K562 (cell line): Measurements from ENCODE around the gene MPZL3. TPM values are rescaled to one million over a fixed set of nuclear protein-coding genes. Genes with fewer than 3 reads are reported as not detected.

Experiments used
- ATAC-seq: fragments of 200-7000 bp; cut with Tn5 transposase; 3 replicates; pipeline ENCODE4 v1.9.1; 2020; ENCODE audit warnings: moderate library complexity
- BruUV-seq: library from RNA; stranded (reverse); fragments of 400-500 nt; replicated peaks from 2 replicates; lab custom pipeline; 2021; lab: Mats Ljungman, UMichigan
- CTCF ChIA-PET: fragments of 300-600 bp; formaldehyde crosslinking; extraction: SDS; loops from one replicate; lab custom pipeline; 2021; ENCODE audit warnings: low intra/inter-chr PET ratio; lab: Yijun Ruan, JAX
- POLR2A ChIA-PET: fragments of 300-600, 350-650 bp; sonication (Branson Sonifier 250); formaldehyde crosslinking; extraction: SDS; loops from one replicate; lab custom pipeline; 2021; ENCODE audit warnings: antibody characterized with exemption, inconsistent platforms; lab: Yijun Ruan, JAX
- DNase-seq, 4 experiments: peaks; one replicate each; pipeline versions ENCODE4 v3.0.0 to v3.0.0-alpha.2; 2011 to 2018; ENCODE audit warnings: low spot score in 3 of 4, mixed read lengths in 3 of 4; ENCODE audit errors: extremely low read depth in 1 of 4
- FAIRE-seq: peaks from 2 replicates; lab custom pipeline; 2011; peaks lifted over from hg19 to GRCh38; lab: Jason Lieb, UNC
- H2AFZ ChIP-seq: 2 replicates; pipeline ENCODE4 v1.6.0; 2011; ENCODE audit warnings: low read depth, low read length, control low read depth, inconsistent platforms
- H3K27ac ChIP-seq: fragments of 200-600 bp; 3 replicates; pipeline ENCODE4 v1.8.0; 2011; ENCODE audit warnings: low read depth, mild to moderate bottlenecking, control low read depth, inconsistent platforms, low read length, moderate library complexity, mixed read lengths; ENCODE audit errors: extremely low read depth
- H3K27me3 ChIP-seq, 2 experiments: fragments of 300-600 bp in 1 of 2; 2 replicates in 1 of 2; 3 replicates in 1 of 2; pipeline versions ENCODE4 v1.6.0 to v1.8.0; 2011; ENCODE audit warnings: inconsistent platforms in 2 of 2, low read length in 2 of 2, mild to moderate bottlenecking in 1 of 2, mixed read lengths in 1 of 2, moderate library complexity in 1 of 2; ENCODE audit not compliant: control insufficient read depth in 2 of 2, insufficient read depth in 2 of 2
- H3K36me3 ChIP-seq: fragments of 300-600 bp; 3 replicates; pipeline ENCODE4 v1.8.0; 2011; ENCODE audit warnings: mild to moderate bottlenecking, low read length, inconsistent platforms; ENCODE audit not compliant: control insufficient read depth, insufficient read depth
- H3K4me1 ChIP-seq, 2 experiments: fragments of 200-600 bp in 1 of 2; replicated peaks in 1 of 2; 2 replicates in 1 of 2; 3 replicates in 1 of 2; pipeline versions ENCODE4 v1.5.1 to v1.8.0; 2011; ENCODE audit warnings: inconsistent platforms in 2 of 2, low read length in 2 of 2, mild to moderate bottlenecking in 1 of 2, mixed read lengths in 1 of 2, moderate library complexity in 1 of 2; ENCODE audit not compliant: control insufficient read depth in 2 of 2, insufficient read depth in 2 of 2
- H3K4me2 ChIP-seq: 2 replicates; pipeline ENCODE4 v1.6.1; 2011; ENCODE audit warnings: low read length, control low read depth, inconsistent platforms, mixed read lengths; ENCODE audit not compliant: insufficient read depth
- H3K4me3 ChIP-seq: fragments of 200-600 bp; sonication (generic), shearing (Covaris generic); 2 replicates; pipeline ENCODE4 v1.5.1; 2016; ENCODE audit warnings: control low read depth, inconsistent platforms
- H3K79me2 ChIP-seq: fragments of 200-600 bp; 3 replicates; pipeline ENCODE4 v1.8.0; 2011; ENCODE audit warnings: low read length, inconsistent platforms; ENCODE audit not compliant: control insufficient read depth, insufficient read depth
- H3K9ac ChIP-seq, 2 experiments: 2 replicates each; pipeline versions ENCODE4 v1.6.0 to v1.6.1; 2011; ENCODE audit warnings: low read depth in 2 of 2, low read length in 2 of 2, control low read depth in 1 of 2, inconsistent platforms in 1 of 2, mild to moderate bottlenecking in 1 of 2, mixed read lengths in 1 of 2; ENCODE audit not compliant: insufficient read depth in 1 of 2
- H3K9me1 ChIP-seq: one replicate; pipeline ENCODE4 v1.6.0; 2011; ENCODE audit warnings: inconsistent platforms, mild to moderate bottlenecking, low read length, moderate library complexity; ENCODE audit not compliant: control insufficient read depth, insufficient read depth
- H3K9me3 ChIP-seq: replicated peaks from 2 replicates; pipeline ENCODE4 v1.5.1; 2011; ENCODE audit warnings: low read depth, low read length, inconsistent platforms; ENCODE audit not compliant: control insufficient read depth, insufficient read depth
- H4K20me1 ChIP-seq: replicated peaks from 2 replicates; pipeline ENCODE4 v1.6.1; 2011; ENCODE audit warnings: low read length, inconsistent platforms, mixed read lengths; ENCODE audit not compliant: control insufficient read depth, insufficient read depth
- ATF2 ChIP-seq: sonication (generic); formaldehyde crosslinking; IDR thresholded peaks from 2 replicates; pipeline ENCODE4 v1.8.1; 2022; ENCODE audit warnings: missing genetic modification reagents
- CBFA2T2 ChIP-seq: fragments of 450-650 bp; conservative IDR thresholded peaks from 2 replicates; pipeline ENCODE4 v1.6.1; 2017; ENCODE audit warnings: mild to moderate bottlenecking
- CBFA2T3 ChIP-seq: fragments of 450-650 bp; IDR thresholded peaks from 2 replicates; pipeline ENCODE4 v1.6.1; 2017
- ESRRB ChIP-seq: fragments of 250-450 bp; sonication (Bioruptor Pico); IDR thresholded peaks from 2 replicates; pipeline ENCODE4 v1.5.0; 2020; ENCODE audit warnings: mild to moderate bottlenecking, moderate library complexity, borderline replicate concordance
- FOXK1 ChIP-seq: sonication (generic); formaldehyde crosslinking; IDR thresholded peaks from 2 replicates; pipeline ENCODE4 v1.8.0; 2022; ENCODE audit warnings: missing genetic modification reagents, mild to moderate bottlenecking, borderline replicate concordance
- FUS ChIP-seq: fragments of 200-400 bp; formaldehyde crosslinking; optimal IDR thresholded peaks from 2 replicates; pipeline ENCODE3; 2017; ENCODE audit warnings: low read depth, low read length
- GATAD2B ChIP-seq: fragments of 450-650 bp; IDR thresholded peaks from 2 replicates; pipeline ENCODE4 v1.6.1; 2017; ENCODE audit warnings: mild to moderate bottlenecking, borderline replicate concordance
- HCFC1 ChIP-seq: IDR thresholded peaks from 2 replicates; pipeline ENCODE4 v1.6.1; 2012; ENCODE audit warnings: low read depth, low read length, improper control_type of control experiment
- POLR2B ChIP-seq: fragments of 450-650 bp; IDR thresholded peaks from 2 replicates; pipeline ENCODE4 v1.6.1; 2018; ENCODE audit warnings: low read depth; ENCODE audit not compliant: partially characterized antibody
- RAD21 ChIP-seq, 2 experiments: fragments of 250-450 bp in 1 of 2; fragments of 450-650 bp in 1 of 2; sonication (Bioruptor Pico) in 1 of 2; formaldehyde crosslinking in 1 of 2; IDR thresholded peaks in 1 of 2; conservative IDR thresholded peaks in 1 of 2; 2 replicates each; pipeline versions ENCODE4 v1.4.0 to v1.8.0; 2020 to 2022; ENCODE audit warnings: mild to moderate bottlenecking in 2 of 2, moderate library complexity in 1 of 2
- SOX6 ChIP-seq: fragments of 450-650 bp; IDR thresholded peaks from 2 replicates; pipeline ENCODE4 v1.6.1; 2014; ENCODE audit warnings: mild to moderate bottlenecking
- TAL1 ChIP-seq: fragments of 450-650 bp; IDR thresholded peaks from 2 replicates; pipeline ENCODE4 v1.6.1; 2016; ENCODE audit warnings: mild to moderate bottlenecking
- TCF3 ChIP-seq: sonication (generic); formaldehyde crosslinking; IDR thresholded peaks from 2 replicates; pipeline ENCODE4 v1.4.0; 2020; ENCODE audit warnings: mild to moderate bottlenecking, missing genetic modification reagents
- TEAD4 ChIP-seq, 2 experiments: sonication (generic) in 1 of 2; formaldehyde crosslinking in 1 of 2; IDR thresholded peaks; 2 replicates each; pipeline versions ENCODE4 v1.6.1 to v1.8.0; 2012 to 2022; ENCODE audit warnings: borderline replicate concordance in 1 of 2, inconsistent platforms in 1 of 2, low read length in 1 of 2, mild to moderate bottlenecking in 1 of 2, missing genetic modification reagents in 1 of 2
- ZNF253 ChIP-seq: fragments of 250-450 bp; sonication (Bioruptor Pico); conservative IDR thresholded peaks from 2 replicates; pipeline ENCODE4 v1.6.1; 2021; ENCODE audit warnings: mild to moderate bottlenecking
- ZNF561 ChIP-seq: fragments of 450-650 bp; formaldehyde crosslinking; conservative IDR thresholded peaks from 2 replicates; pipeline ENCODE4 v1.4.0; 2020; ENCODE audit warnings: mild to moderate bottlenecking, moderate library complexity
- WGBS: fragments of 100-300 bp; shearing (Covaris generic); methylation state at CpG from one replicate; pipeline ENCODE4 v1.1.6; 2016; ENCODE audit warnings: low coverage, mixed read lengths; ENCODE audit not compliant: insufficient coverage; ENCODE audit errors: missing lambda C conversion rate; 5-methylcytosine and 5-hydroxymethylcytosine counted together
- in situ Hi-C: fragments of 300-500 bp; cut with MboI; formaldehyde crosslinking; loops from 4 replicates; pipeline ENCODE4 v1.15.0; 2018; ENCODE audit warnings: inconsistent platforms, mixed read lengths
- intact Hi-C: fragments of 100-400 bp; cut with micrococcal nuclease; formaldehyde crosslinking; loops from 2 replicates; pipeline ENCODE4 v1.14.2; 2022
- polyA plus RNA-seq, 8 experiments: library from polyadenylated mRNA; depleted of rRNA in 4 of 8; stranded (reverse) in 5 of 8; unstranded in 3 of 8; fragments of >200 nt; fragmentation: Nextera tagmentation in 2 of 8; fragmentation: Illumina TruSeq in 1 of 8; extraction: Ambion mirVana in 2 of 8; extraction: Trizol in 1 of 8; gene quantifications; 2 replicates each; pipeline versions ENCODE4 v1.2.1 to v1.2.3, GENCODE V29; 2011 to 2014; ENCODE audit warnings: inconsistent platforms in 1 of 8, missing spikeins in 1 of 8
- total RNA-seq, 7 experiments: library from RNA; depleted of rRNA in 6 of 7; stranded (reverse); fragments of >200 nt in 6 of 7; fragmentation: Illumina TruSeq in 2 of 7; extraction: Trizol in 2 of 7; gene quantifications; 2 replicates each; pipeline versions ENCODE4 v1.2.1 to v1.2.3, GENCODE V29; 2011 to 2021; ENCODE audit warnings: low replicate concordance in 1 of 7

Gene MPZL3
- total and polyA plus RNA-seq, 9 of the 15 experiments (the other 6 are each of a cell fraction or from before 2014, with no cell fraction given) = 0.97 to 2.9 (median 1.6) TPM

GRCh38 chr11:118282606-118283005 is 30.4 kb upstream of the MPZL3 start:
- in situ Hi-C loops = no loop called here
- H3K36me3 ChIP-seq = no peaks in the 10 kb centered on the region
- no TSS peak for BruUV-seq
- DNase-seq = peak in 2 of 4 experiments; percentile 16 to 21
- H3K4me2 ChIP-seq = no peak overlapping the region
- no peaks in the 10 kb centered on the region for H3K9me1 ChIP-seq
- H2AFZ ChIP-seq = no peak overlapping the region
- H3K9ac ChIP-seq = no peak overlapping the region
- no peak overlapping the region for H3K27ac ChIP-seq
- TF ChIP-seq CBFA2T3 (peak; percentile 69), POLR2B (no peak), TAL1 (peak; percentile 15; the same call in 1 of the 2 replicates), GATAD2B (no peak), CBFA2T2 (peak; percentile 48), FUS (no peak), ATF2 (CRISPR knock-in tag) (no peak), FOXK1 (CRISPR knock-in tag) (no peak), ZNF253 (CRISPR knock-in tag) (no peak), TEAD4 (IDR thresholded peaks at IDR 0.05; ENCODE audit: low read length) (peak; percentile 61), TEAD4 (CRISPR knock-in tag; IDR thresholded peaks at IDR 0.05; ENCODE audit: borderline replicate concordance) (no peak), ZNF561 (CRISPR knock-in tag) (no peak), TCF3 (peak; percentile 54), HCFC1 (no peak), ESRRB (CRISPR knock-in tag) (no peak), SOX6 (no peak), RAD21 (CRISPR knock-in tag; conservative IDR thresholded peaks at IDR 0.05 in 1 of 2, IDR thresholded peaks at IDR 0.05 in 1 of 2) (no peak)
- TF ChIP-seq, all 486 proteins: peak for 5
- FAIRE-seq (peak; percentile 32), ATAC-seq (no peak; the same call in 2 of the 3 replicates)
- 9% methylated on average over 6 of the region's 6 CpGs for WGBS
- intact Hi-C loops = no loop called here
- Histone ChIP-seq H3K79me2 (no peaks in the 10 kb centered on the region), H3K27me3 (peaks cover 0 to 7% of the 10 kb centered on the region in 2 experiments; a peak in 3 of 5 replicates), H3K4me3 (no peak overlapping the region), H4K20me1 (no peaks in the 10 kb centered on the region), H3K4me1 (peaks cover 0 to 5% of the 10 kb centered on the region in 2 experiments; a peak in 1 of 5 replicates), H3K9me3 (no peaks in the 10 kb centered on the region)
- ChIA-PET POLR2A (interaction anchor here (0.6 kb wide), 1 partner anchor 9 kb away, joined by 5 read pairs; no protein-coding TSS in a partner anchor), CTCF (no interaction called here)
